GM23338 (cell line): ENCODE results near the gene MUC5AC. TPM values are rescaled to one million over a fixed set of nuclear protein-coding genes. Genes with fewer than 3 reads are reported as not detected.

Experiments
- ATAC-seq: fragments of 200-7000 bp; cut with Tn5 transposase; 3 replicates; pipeline ENCODE4 v1.9.1; 2020
- DNase-seq: peaks from one replicate; pipeline ENCODE4 v3.0.0-alpha.2; 2015; ENCODE audit warnings: low spot score
- H2AFZ ChIP-seq: fragments of 200-600 bp; sonication (generic); 2 replicates; pipeline ENCODE4 v1.8.0; 2016; ENCODE audit warnings: antibody characterized with exemption, mild to moderate bottlenecking, moderate library complexity
- H3F3A ChIP-seq: fragments of 200-600 bp; sonication (generic); replicated peaks from 2 replicates; pipeline ENCODE4 v1.8.0; 2017; ENCODE audit warnings: antibody characterized with exemption, mixed run types, low read depth
- H3K27ac ChIP-seq: fragments of 200-600 bp; sonication (generic); 2 replicates; pipeline ENCODE4 v1.6.1; 2016; ENCODE audit warnings: low read depth
- H3K27me3 ChIP-seq: fragments of 200-600 bp; sonication (generic); 2 replicates; pipeline ENCODE4 v1.8.0; 2016; ENCODE audit warnings: mild to moderate bottlenecking, mixed run types, moderate library complexity; ENCODE audit not compliant: insufficient read depth
- H3K36me3 ChIP-seq: fragments of 200-600 bp; sonication (generic); 2 replicates; pipeline ENCODE4 v1.8.0; 2016; ENCODE audit warnings: mild to moderate bottlenecking; ENCODE audit not compliant: insufficient read depth
- H3K4me1 ChIP-seq: fragments of 200-600 bp; sonication (generic); 2 replicates; pipeline ENCODE4 v1.8.0; 2016; ENCODE audit warnings: mild to moderate bottlenecking, moderate library complexity; ENCODE audit not compliant: insufficient read depth
- H3K4me2 ChIP-seq: fragments of 200-600 bp; sonication (generic); 2 replicates; pipeline ENCODE4 v1.7.1; 2017; ENCODE audit warnings: mixed run types
- H3K4me3 ChIP-seq: fragments of 200-600 bp; sonication (generic); 2 replicates; pipeline ENCODE4 v1.6.1; 2016; ENCODE audit warnings: mixed run types
- H3K79me2 ChIP-seq: fragments of 200-600 bp; sonication (generic); replicated peaks from 2 replicates; pipeline ENCODE4 v1.8.0; 2017; ENCODE audit warnings: mild to moderate bottlenecking; ENCODE audit not compliant: insufficient read depth
- H3K9me2 ChIP-seq: fragments of 200-600 bp; sonication (generic); 2 replicates; pipeline ENCODE4 v1.8.0; 2017; ENCODE audit not compliant: insufficient read depth
- H4K20me1 ChIP-seq: fragments of 200-600 bp; sonication (generic); replicated peaks from 2 replicates; pipeline ENCODE4 v1.8.0; 2017; ENCODE audit warnings: mild to moderate bottlenecking; ENCODE audit not compliant: insufficient read depth
- H3K27ac Mint-ChIP-seq: 2 replicates; pipeline ENCODE4 v1.8.0; 2020; ENCODE audit warnings: inconsistent platforms, mild to moderate bottlenecking, moderate library complexity, mixed read lengths
- H3K27me3 Mint-ChIP-seq: 3 replicates; pipeline ENCODE4 v1.8.0; 2022; ENCODE audit warnings: low read depth, mild to moderate bottlenecking, moderate library complexity, mixed read lengths, inconsistent platforms; ENCODE audit not compliant: insufficient read depth, poor library complexity
- H3K36me3 Mint-ChIP-seq: 3 replicates; pipeline ENCODE4 v1.8.0; 2021; ENCODE audit warnings: low read depth, mild to moderate bottlenecking, inconsistent platforms, moderate library complexity, mixed read lengths
- H3K4me1 Mint-ChIP-seq: 3 replicates; pipeline ENCODE4 v1.8.0; 2020; ENCODE audit warnings: mild to moderate bottlenecking, inconsistent platforms, mixed read lengths
- H3K4me3 Mint-ChIP-seq: 3 replicates; pipeline ENCODE4 v1.8.0; 2021; ENCODE audit warnings: moderate library complexity, mild to moderate bottlenecking, inconsistent platforms, mixed read lengths
- H3K9me3 Mint-ChIP-seq: 3 replicates; pipeline ENCODE4 v1.8.0; 2020; ENCODE audit warnings: moderate library complexity, mild to moderate bottlenecking, inconsistent platforms, mixed read lengths
- CREB1 ChIP-seq: fragments of 250-450 bp; sonication (Bioruptor Pico); IDR thresholded peaks from 2 replicates; pipeline ENCODE4 v1.5.0; 2020; ENCODE audit warnings: low read depth, mild to moderate bottlenecking, moderate library complexity
- EZH2 ChIP-seq: fragments of 200-600 bp; sonication (generic); IDR thresholded peaks from one replicate; pipeline ENCODE4 v1.8.0; 2017; ENCODE audit warnings: antibody characterized with exemption, mild to moderate bottlenecking, low read depth; ENCODE audit not compliant: unreplicated experiment
- EZH2phosphoT487 ChIP-seq: fragments of 200-600 bp; sonication (generic); IDR thresholded peaks from one replicate; pipeline ENCODE4 v1.8.1; 2018; ENCODE audit warnings: antibody characterized with exemption; ENCODE audit not compliant: unreplicated experiment
- JUNB ChIP-seq: IDR thresholded peaks from one replicate; pipeline ENCODE4 v1.6.1; 2016; ENCODE audit warnings: antibody characterized with exemption; ENCODE audit not compliant: unreplicated experiment
- POLR2AphosphoS5 ChIP-seq: IDR thresholded peaks from 2 replicates; pipeline ENCODE4 v1.6.1; 2016; ENCODE audit warnings: antibody characterized with exemption, low read depth
- REST ChIP-seq: IDR thresholded peaks from one replicate; pipeline ENCODE4 v1.6.1; 2018; ENCODE audit warnings: antibody characterized with exemption; ENCODE audit not compliant: unreplicated experiment
- STAT1 ChIP-seq: IDR thresholded peaks from one replicate; pipeline ENCODE4 v1.6.1; 2016; ENCODE audit warnings: antibody characterized with exemption; ENCODE audit not compliant: unreplicated experiment
- ZNF114 ChIP-seq: fragments of 250-450 bp; sonication (Bioruptor Pico); IDR thresholded peaks from 2 replicates; pipeline ENCODE4 v1.5.0; 2020; ENCODE audit warnings: mild to moderate bottlenecking, moderate library complexity
- ZNF331 ChIP-seq: fragments of 250-450 bp; sonication (Bioruptor Pico); IDR thresholded peaks from 2 replicates; pipeline ENCODE4 v1.5.0; 2020; ENCODE audit warnings: low read depth, mild to moderate bottlenecking, moderate library complexity
- polyA plus RNA-seq: library from polyadenylated mRNA; unstranded; fragments of >200 nt; fragmentation: Nextera tagmentation; extraction: Ambion mirVana; gene quantifications from 2 replicates; pipeline ENCODE4 v1.2.1, GENCODE V29; 2016
- total RNA-seq: library from RNA; depleted of rRNA; stranded (reverse); fragments of >200 nt; shearing (Covaris generic); gene quantifications from 2 replicates; pipeline ENCODE4 v1.2.3, GENCODE V29; 2014
- TF ChIP-seq, protein P1 (sequence below): IDR thresholded peaks from 2 replicates; pipeline ENCODE4 v1.6.1; 2016; ENCODE audit warnings: antibody characterized with exemption
- TF ChIP-seq, protein P2 (sequence below): fragments of 250-450 bp; sonication (Bioruptor Pico); IDR thresholded peaks from 2 replicates; pipeline ENCODE4 v1.5.0; 2020; ENCODE audit warnings: mild to moderate bottlenecking, moderate library complexity

MUC5AC gene
- total and polyA plus RNA-seq, 2 experiments from 2014 or later = not detected

GRCh38 chr11:1147792-1148191, 10.0 kb upstream of the MUC5AC start:
- Histone ChIP-seq H4K20me1 (no peaks in the 10 kb centered on the region), H3K4me3 (no peak overlapping the region), H3K79me2 (no peaks in the 10 kb centered on the region), H2AFZ (no peak overlapping the region), H3K4me2 (no peak overlapping the region), H3K9me2 (no peaks in the 10 kb centered on the region), H3K36me3 (peaks cover under 1% of the 10 kb centered on the region; the same call in 1 of the 2 replicates), H3K27me3 (no peaks in the 10 kb centered on the region), H3K27ac (no peak overlapping the region), H3K4me1 (no peaks in the 10 kb centered on the region), H3F3A (no peaks in the 10 kb centered on the region)
- no peak overlapping the region for H3K27ac Mint-ChIP-seq
- H3K4me1 Mint-ChIP-seq = no peaks in the 10 kb centered on the region
- peaks cover 39% of the 10 kb centered on the region for H3K9me3 Mint-ChIP-seq
- TF ChIP-seq, protein P1, sequence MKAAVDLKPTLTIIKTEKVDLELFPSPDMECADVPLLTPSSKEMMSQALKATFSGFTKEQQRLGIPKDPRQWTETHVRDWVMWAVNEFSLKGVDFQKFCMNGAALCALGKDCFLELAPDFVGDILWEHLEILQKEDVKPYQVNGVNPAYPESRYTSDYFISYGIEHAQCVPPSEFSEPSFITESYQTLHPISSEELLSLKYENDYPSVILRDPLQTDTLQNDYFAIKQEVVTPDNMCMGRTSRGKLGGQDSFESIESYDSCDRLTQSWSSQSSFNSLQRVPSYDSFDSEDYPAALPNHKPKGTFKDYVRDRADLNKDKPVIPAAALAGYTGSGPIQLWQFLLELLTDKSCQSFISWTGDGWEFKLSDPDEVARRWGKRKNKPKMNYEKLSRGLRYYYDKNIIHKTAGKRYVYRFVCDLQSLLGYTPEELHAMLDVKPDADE = no peak
- TF ChIP-seq EZH2 (no peak), CREB1 (CRISPR knock-in tag) (no peak), ZNF114 (CRISPR knock-in tag) (no peak), EZH2phosphoT487 (no peak), STAT1 (no peak), POLR2AphosphoS5 (no peak), REST (no peak), JUNB (no peak), ZNF331 (CRISPR knock-in tag) (no peak)
- TF ChIP-seq, protein P2, sequence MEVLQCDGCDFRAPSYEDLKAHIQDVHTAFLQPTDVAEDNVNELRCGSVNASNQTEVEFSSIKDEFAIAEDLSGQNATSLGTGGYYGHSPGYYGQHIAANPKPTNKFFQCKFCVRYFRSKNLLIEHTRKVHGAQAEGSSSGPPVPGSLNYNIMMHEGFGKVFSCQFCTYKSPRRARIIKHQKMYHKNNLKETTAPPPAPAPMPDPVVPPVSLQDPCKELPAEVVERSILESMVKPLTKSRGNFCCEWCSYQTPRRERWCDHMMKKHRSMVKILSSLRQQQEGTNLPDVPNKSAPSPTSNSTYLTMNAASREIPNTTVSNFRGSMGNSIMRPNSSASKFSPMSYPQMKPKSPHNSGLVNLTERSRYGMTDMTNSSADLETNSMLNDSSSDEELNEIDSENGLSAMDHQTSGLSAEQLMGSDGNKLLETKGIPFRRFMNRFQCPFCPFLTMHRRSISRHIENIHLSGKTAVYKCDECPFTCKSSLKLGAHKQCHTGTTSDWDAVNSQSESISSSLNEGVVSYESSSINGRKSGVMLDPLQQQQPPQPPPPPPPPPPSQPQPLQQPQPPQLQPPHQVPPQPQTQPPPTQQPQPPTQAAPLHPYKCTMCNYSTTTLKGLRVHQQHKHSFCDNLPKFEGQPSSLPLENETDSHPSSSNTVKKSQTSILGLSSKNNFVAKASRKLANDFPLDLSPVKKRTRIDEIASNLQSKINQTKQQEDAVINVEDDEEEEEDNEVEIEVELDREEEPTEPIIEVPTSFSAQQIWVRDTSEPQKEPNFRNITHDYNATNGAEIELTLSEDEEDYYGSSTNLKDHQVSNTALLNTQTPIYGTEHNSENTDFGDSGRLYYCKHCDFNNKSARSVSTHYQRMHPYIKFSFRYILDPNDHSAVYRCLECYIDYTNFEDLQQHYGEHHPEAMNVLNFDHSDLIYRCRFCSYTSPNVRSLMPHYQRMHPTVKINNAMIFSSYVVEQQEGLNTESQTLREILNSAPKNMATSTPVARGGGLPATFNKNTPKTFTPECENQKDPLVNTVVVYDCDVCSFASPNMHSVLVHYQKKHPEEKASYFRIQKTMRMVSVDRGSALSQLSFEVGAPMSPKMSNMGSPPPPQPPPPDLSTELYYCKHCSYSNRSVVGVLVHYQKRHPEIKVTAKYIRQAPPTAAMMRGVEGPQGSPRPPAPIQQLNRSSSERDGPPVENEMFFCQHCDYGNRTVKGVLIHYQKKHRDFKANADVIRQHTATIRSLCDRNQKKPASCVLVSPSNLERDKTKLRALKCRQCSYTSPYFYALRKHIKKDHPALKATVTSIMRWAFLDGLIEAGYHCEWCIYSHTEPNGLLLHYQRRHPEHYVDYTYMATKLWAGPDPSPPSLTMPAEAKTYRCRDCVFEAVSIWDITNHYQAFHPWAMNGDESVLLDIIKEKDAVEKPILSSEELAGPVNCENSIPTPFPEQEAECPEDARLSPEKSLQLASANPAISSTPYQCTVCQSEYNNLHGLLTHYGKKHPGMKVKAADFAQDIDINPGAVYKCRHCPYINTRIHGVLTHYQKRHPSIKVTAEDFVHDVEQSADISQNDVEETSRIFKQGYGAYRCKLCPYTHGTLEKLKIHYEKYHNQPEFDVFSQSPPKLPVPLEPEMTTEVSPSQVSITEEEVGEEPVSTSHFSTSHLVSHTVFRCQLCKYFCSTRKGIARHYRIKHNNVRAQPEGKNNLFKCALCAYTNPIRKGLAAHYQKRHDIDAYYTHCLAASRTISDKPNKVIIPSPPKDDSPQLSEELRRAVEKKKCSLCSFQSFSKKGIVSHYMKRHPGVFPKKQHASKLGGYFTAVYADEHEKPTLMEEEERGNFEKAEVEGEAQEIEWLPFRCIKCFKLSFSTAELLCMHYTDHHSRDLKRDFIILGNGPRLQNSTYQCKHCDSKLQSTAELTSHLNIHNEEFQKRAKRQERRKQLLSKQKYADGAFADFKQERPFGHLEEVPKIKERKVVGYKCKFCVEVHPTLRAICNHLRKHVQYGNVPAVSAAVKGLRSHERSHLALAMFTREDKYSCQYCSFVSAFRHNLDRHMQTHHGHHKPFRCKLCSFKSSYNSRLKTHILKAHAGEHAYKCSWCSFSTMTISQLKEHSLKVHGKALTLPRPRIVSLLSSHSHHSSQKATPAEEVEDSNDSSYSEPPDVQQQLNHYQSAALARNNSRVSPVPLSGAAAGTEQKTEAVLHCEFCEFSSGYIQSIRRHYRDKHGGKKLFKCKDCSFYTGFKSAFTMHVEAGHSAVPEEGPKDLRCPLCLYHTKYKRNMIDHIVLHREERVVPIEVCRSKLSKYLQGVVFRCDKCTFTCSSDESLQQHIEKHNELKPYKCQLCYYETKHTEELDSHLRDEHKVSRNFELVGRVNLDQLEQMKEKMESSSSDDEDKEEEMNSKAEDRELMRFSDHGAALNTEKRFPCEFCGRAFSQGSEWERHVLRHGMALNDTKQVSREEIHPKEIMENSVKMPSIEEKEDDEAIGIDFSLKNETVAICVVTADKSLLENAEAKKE = no peak
- DNase-seq (no peak), ATAC-seq (no peak)
- H3K36me3 Mint-ChIP-seq = peaks cover 8% of the 10 kb centered on the region
- H3K4me3 Mint-ChIP-seq = no peak overlapping the region
- peaks cover 14% of the 10 kb centered on the region for H3K27me3 Mint-ChIP-seq
